AG04450 (cell line): ENCODE measurements around the gene ARHGAP15. TPM values are rescaled to one million over a fixed set of nuclear protein-coding genes. Genes with fewer than 3 reads are reported as not detected.
A peak's percentile ranks its signal among the peaks of the same experiment; 100 is the strongest.

Source experiments
- CTCF ChIA-PET: fragments of 300-600, 350-600 bp; formaldehyde crosslinking; extraction: SDS; loops from one replicate; lab custom pipeline; 2022; ENCODE audit warnings: antibody characterized with exemption, inconsistent platforms; lab: Charles Lee
- POLR2A ChIA-PET: fragments of 350-600 bp; formaldehyde crosslinking; extraction: SDS; loops from one replicate; lab custom pipeline; 2021; ENCODE audit warnings: antibody characterized with exemption, inconsistent platforms; lab: Yijun Ruan, JAX
- DNase-seq: peaks from one replicate; pipeline ENCODE4 v3.0.0-alpha.2; 2011; ENCODE audit warnings: low read depth, low spot score
- H3K27ac ChIP-seq: one replicate; pipeline ENCODE4 v1.5.1; 2012; ENCODE audit warnings: low read depth, low read length, control low read depth
- H3K27me3 ChIP-seq: one replicate; pipeline ENCODE4 v1.6.0; 2012; ENCODE audit warnings: low read length; ENCODE audit not compliant: control insufficient read depth, insufficient read depth
- H3K4me3 ChIP-seq: 2 replicates; pipeline ENCODE4 v1.5.1; 2011; ENCODE audit warnings: mild to moderate bottlenecking, low read depth, low read length, control low read depth
- H3K9me3 ChIP-seq: 2 replicates; pipeline ENCODE4 v1.5.1; 2012; ENCODE audit warnings: low read length; ENCODE audit not compliant: control insufficient read depth, insufficient read depth
- CTCF ChIP-seq: IDR thresholded peaks from 2 replicates; pipeline ENCODE4 v1.5.1; 2011; ENCODE audit warnings: low read depth, low read length, control low read depth, inconsistent platforms
- polyA plus RNA-seq: library from polyadenylated mRNA; depleted of rRNA; stranded (reverse); fragments of >200 nt; gene quantifications from 2 replicates; pipeline ENCODE4 v1.2.3, GENCODE V29; 2011

ARHGAP15 gene
- polyA plus RNA-seq, 1 experiment: not detected

- ChIA-PET POLR2A (no interaction called here), CTCF (interaction anchor here (1.0 kb wide), 1 partner anchor 38 kb away, joined by 3 read pairs; no protein-coding TSS in a partner anchor)
- no peaks in the 10 kb centered on the region for H3K27me3 ChIP-seq
- H3K27ac ChIP-seq: no peak overlapping the region
- no peak for TF ChIP-seq CTCF
- no peak overlapping the region for H3K4me3 ChIP-seq
- no peaks in the 10 kb centered on the region for H3K9me3 ChIP-seq
- DNase-seq: no peak
Measured at GRCh38 chr2:143475041-143475776, 346.0 kb downstream of the ARHGAP15 start.

GRCh38 chr2:143476336-143477087 is 347.3 kb downstream of the ARHGAP15 start:
- Histone ChIP-seq H3K9me3 (no peaks in the 10 kb centered on the region), H3K27ac (no peak overlapping the region), H3K4me3 (no peak overlapping the region), H3K27me3 (no peaks in the 10 kb centered on the region)
- POLR2A ChIA-PET: interaction anchor here (1.1 kb wide), 1 partner anchor 13 kb away, joined by 7 read pairs; no protein-coding TSS in a partner anchor
- CTCF ChIA-PET: no interaction called here
- peak; percentile 59 for DNase-seq
- TF ChIP-seq CTCF: no peak

GRCh38 chr2:143477714-143478443 is 348.7 kb downstream of the ARHGAP15 start:
- ChIA-PET CTCF (no interaction called here), POLR2A (no interaction called here)
- no peaks in the 10 kb centered on the region for H3K9me3 ChIP-seq
- DNase-seq: no peak
- no peak for TF ChIP-seq CTCF
- no peak overlapping the region for H3K4me3 ChIP-seq
- H3K27me3 ChIP-seq: no peaks in the 10 kb centered on the region
- H3K27ac ChIP-seq: no peak overlapping the region

GRCh38 chr2:143480086-143480485 is 350.9 kb downstream of the ARHGAP15 start:
- ChIA-PET POLR2A (no interaction called here), CTCF (interaction anchor here (0.5 kb wide), 1 partner anchor 1813 kb away, joined by 3 read pairs; no protein-coding TSS in a partner anchor)
- no peak for DNase-seq
- TF ChIP-seq CTCF: no peak
- Histone ChIP-seq H3K9me3 (no peaks in the 10 kb centered on the region), H3K4me3 (no peak overlapping the region), H3K27ac (no peak overlapping the region), H3K27me3 (no peaks in the 10 kb centered on the region)
